GM19372 (cell line): ENCODE results near the gene FZR1.

Experiments used
- ATAC-seq: cut with Tn5 transposase; IDR thresholded peaks from one replicate; pipeline ENCODE4 v1.9.1; 2021; ENCODE audit warnings: mild to moderate bottlenecking, low read depth, moderate library complexity; ENCODE audit not compliant: unreplicated experiment

Gene FZR1

GRCh38 chr19:3471954-3472655 is 34.0 kb upstream of the FZR1 start:
- no peak for ATAC-seq

GRCh38 chr19:3474010-3474409 is 32.1 kb upstream of the FZR1 start:
- ATAC-seq: no peak

GRCh38 chr19:3474614-3475013 is 31.5 kb upstream of the FZR1 start:
- ATAC-seq: no peak

GRCh38 chr19:3475449-3475848 is 30.7 kb upstream of the FZR1 start:
- ATAC-seq: no peak

GRCh38 chr19:3476830-3477229 is 29.3 kb upstream of the FZR1 start:
- no peak for ATAC-seq

GRCh38 chr19:3477506-3477905 is 28.6 kb upstream of the FZR1 start:
- ATAC-seq: no peak

GRCh38 chr19:3477951-3478350 is 28.2 kb upstream of the FZR1 start:
- ATAC-seq: no peak

GRCh38 chr19:3478409-3479176 is 27.5 kb upstream of the FZR1 start:
- ATAC-seq: no peak

- ATAC-seq: no peak
Measured at GRCh38 chr19:3479177-3479833, 26.8 kb upstream of the FZR1 start.

- no peak for ATAC-seq
Measured at GRCh38 chr19:3479834-3480215, 26.3 kb upstream of the FZR1 start.

- no peak for ATAC-seq
Measured at GRCh38 chr19:3480383-3481091, 25.6 kb upstream of the FZR1 start, which contains the start of gene SMIM24. Gene SMIM24, minus strand, starts transcription at chr19:3480525. Its CDS starts 62 bp downstream, at chr19:3480463.

- no peak for ATAC-seq
Measured at GRCh38 chr19:3481241-3482090, 24.6 kb upstream of the FZR1 start.

- ATAC-seq: no peak
Measured at GRCh38 chr19:3482507-3483225, 23.4 kb upstream of the FZR1 start.

- no peak for ATAC-seq
Measured at GRCh38 chr19:3483226-3483628, 22.9 kb upstream of the FZR1 start, which contains the start of gene SMIM44. Gene SMIM44, minus strand, starts transcription at chr19:3483441. Its CDS starts 38 bp downstream, at chr19:3483403.

GRCh38 chr19:3491396-3492119 is 14.6 kb upstream of the FZR1 start:
- no peak for ATAC-seq

GRCh38 chr19:3492131-3492839 is 13.8 kb upstream of the FZR1 start:
- ATAC-seq: no peak

GRCh38 chr19:3492919-3493318 is 13.2 kb upstream of the FZR1 start:
- ATAC-seq: no peak

- ATAC-seq: no peak
Measured at GRCh38 chr19:3493651-3494050, 12.5 kb upstream of the FZR1 start.
